Measurements from ENCODE around the gene COL6A6.

DNA sequence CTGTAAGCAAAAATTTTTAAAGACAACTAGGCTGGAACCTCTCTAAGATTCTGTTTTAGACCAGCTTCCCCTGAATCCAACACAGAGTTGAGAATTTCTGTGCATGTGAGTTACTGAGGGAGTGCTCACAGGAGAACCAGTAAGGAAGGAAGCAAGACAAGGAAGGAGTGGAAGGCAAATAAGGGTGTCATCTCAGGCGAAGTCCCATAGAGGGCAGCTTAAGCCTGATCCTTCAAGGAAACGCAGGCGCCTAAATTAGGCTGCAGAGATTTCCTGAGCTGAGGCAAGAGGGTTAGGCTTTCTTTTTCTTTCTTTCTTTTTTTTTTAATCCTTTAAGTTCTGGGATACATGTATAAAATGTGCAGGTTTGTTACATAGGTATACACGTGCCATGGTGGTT, 36.2 kb upstream of the COL6A6 start:
- TF ChIP-seq CTCF (IDR thresholded peaks at IDR 0.05; ENCODE audit: poor library complexity) = peak; percentile 54
- no peak for TF ChIP-seq EZH2 (IDR thresholded peaks at IDR 0.05; ENCODE audit: borderline replicate concordance)
- no peak for TF ChIP-seq EZH2phosphoT487 (IDR thresholded peaks at IDR 0.05; ENCODE audit: low read depth, severe bottlenecking, unreplicated experiment)
